IMR-90 (cell line): ENCODE results near the gene MAP3K19. TPM values are rescaled to one million over a fixed set of nuclear protein-coding genes. Genes with fewer than 3 reads are reported as not detected.

Source experiments
- ATAC-seq: fragments of 200-7000 bp; cut with Tn5 transposase; 2 replicates; pipeline ENCODE4 v1.9.1; 2020; ENCODE audit warnings: low read depth, mild to moderate bottlenecking, moderate library complexity
- BruUV-seq: library from RNA; stranded (reverse); fragments of 400-500 nt; replicated peaks from 2 replicates; lab custom pipeline; 2021; lab: Mats Ljungman, UMichigan
- CTCF ChIA-PET: fragments of 300-600 bp; formaldehyde crosslinking; extraction: SDS; loops from one replicate; lab custom pipeline; 2021; ENCODE audit warnings: antibody characterized with exemption; lab: Yijun Ruan, JAX
- POLR2A ChIA-PET: fragments of 300-600 bp; sonication (Branson Sonifier 250); formaldehyde crosslinking; loops from one replicate; lab custom pipeline; 2022; ENCODE audit warnings: antibody characterized with exemption; ENCODE audit not compliant: unreplicated experiment; lab: Charles Lee
- DNase-seq: peaks from one replicate; pipeline ENCODE4 v3.0.0; 2013
- H2AFZ ChIP-seq: replicated peaks from 2 replicates; pipeline ENCODE3; 2013; ENCODE audit warnings: low read length, mild to moderate bottlenecking; ENCODE audit not compliant: poor library complexity
- H2AK5ac ChIP-seq: 2 replicates; pipeline ENCODE4 v1.6.1; 2013; ENCODE audit warnings: low read depth, low read length, inconsistent platforms
- H2AK9ac ChIP-seq: replicated peaks from 2 replicates; pipeline ENCODE3; 2013; ENCODE audit warnings: mild to moderate bottlenecking, low read depth, low read length, moderate library complexity; ENCODE audit not compliant: poor library complexity
- H2BK120ac ChIP-seq: 2 replicates; pipeline ENCODE4 v1.6.1; 2013; ENCODE audit warnings: low read depth, low read length, inconsistent platforms
- H2BK15ac ChIP-seq: 3 replicates; pipeline ENCODE4 v1.6.1; 2013; ENCODE audit warnings: low read depth, low read length, inconsistent platforms
- H2BK20ac ChIP-seq: 2 replicates; pipeline ENCODE4 v1.6.1; 2013; ENCODE audit warnings: low read depth, mild to moderate bottlenecking, inconsistent platforms, low read length, moderate library complexity
- H2BK5ac ChIP-seq: 2 replicates; pipeline ENCODE4 v1.6.1; 2013; ENCODE audit warnings: mild to moderate bottlenecking, low read depth, low read length, inconsistent platforms; ENCODE audit not compliant: poor library complexity, severe bottlenecking
- H3K14ac ChIP-seq: replicated peaks from 2 replicates; pipeline ENCODE4 v1.6.1; 2013; ENCODE audit warnings: low read depth, low read length, inconsistent platforms
- H3K18ac ChIP-seq: 2 replicates; pipeline ENCODE4 v1.6.1; 2013; ENCODE audit warnings: low read depth, low read length, control low read depth
- H3K23ac ChIP-seq: 2 replicates; pipeline ENCODE4 v1.6.1; 2013; ENCODE audit warnings: low read depth, low read length, inconsistent platforms
- H3K27ac ChIP-seq: 2 replicates; pipeline ENCODE4 v1.5.1; 2013; ENCODE audit warnings: mild to moderate bottlenecking, control low read depth, low read length; ENCODE audit not compliant: insufficient read depth
- H3K27me3 ChIP-seq: 2 replicates; pipeline ENCODE4 v1.6.1; 2013; ENCODE audit warnings: low read length; ENCODE audit not compliant: control insufficient read depth, insufficient read depth
- H3K36me3 ChIP-seq: 2 replicates; pipeline ENCODE4 v1.6.1; 2013; ENCODE audit warnings: low read length, mixed read lengths; ENCODE audit not compliant: control insufficient read depth, insufficient read depth
- H3K4ac ChIP-seq: 2 replicates; pipeline ENCODE4 v1.6.1; 2013; ENCODE audit warnings: low read depth, low read length, inconsistent platforms
- H3K4me1 ChIP-seq: 2 replicates; pipeline ENCODE4 v1.6.1; 2013; ENCODE audit warnings: low read length, mixed read lengths; ENCODE audit not compliant: control insufficient read depth, insufficient read depth
- H3K4me2 ChIP-seq: 2 replicates; pipeline ENCODE4 v1.6.1; 2013; ENCODE audit warnings: low read depth, mild to moderate bottlenecking, control low read depth, low read length, moderate library complexity
- H3K4me3 ChIP-seq: 2 replicates; pipeline ENCODE4 v1.5.1; 2013; ENCODE audit warnings: low read depth, mild to moderate bottlenecking, control low read depth, low read length, moderate library complexity; ENCODE audit not compliant: insufficient read depth
- H3K56ac ChIP-seq: 2 replicates; pipeline ENCODE4 v1.6.1; 2013; ENCODE audit warnings: low read length, inconsistent platforms; ENCODE audit not compliant: insufficient read depth; ENCODE audit errors: extremely low read depth
- H3K79me1 ChIP-seq, 2 experiments: 2 replicates each; pipeline ENCODE4 v1.6.1; 2013; ENCODE audit warnings: low read length in 2 of 2, inconsistent platforms in 1 of 2, low read depth in 1 of 2
- H3K9ac ChIP-seq: 2 replicates; pipeline ENCODE4 v1.6.1; 2013; ENCODE audit warnings: low read depth, low read length, control low read depth
- H3K9me1 ChIP-seq: 2 replicates; pipeline ENCODE4 v1.6.1; 2013; ENCODE audit warnings: low read length, inconsistent platforms; ENCODE audit not compliant: insufficient read depth
- H3K9me3 ChIP-seq: 2 replicates; pipeline ENCODE4 v1.6.1; 2013; ENCODE audit warnings: low read length; ENCODE audit not compliant: control insufficient read depth, insufficient read depth
- H4K20me1 ChIP-seq: 2 replicates; pipeline ENCODE4 v1.6.1; 2013; ENCODE audit warnings: low read length, inconsistent platforms; ENCODE audit not compliant: insufficient read depth
- H4K5ac ChIP-seq: 2 replicates; pipeline ENCODE4 v1.6.1; 2013; ENCODE audit warnings: mild to moderate bottlenecking, low read depth, low read length, control low read depth
- H4K8ac ChIP-seq, 2 experiments: 2 replicates each; pipeline ENCODE4 v1.6.1; 2013; ENCODE audit warnings: low read depth in 2 of 2, low read length in 2 of 2, control low read depth in 1 of 2, inconsistent platforms in 1 of 2
- H4K91ac ChIP-seq: 2 replicates; pipeline ENCODE4 v1.6.1; 2013; ENCODE audit warnings: low read depth, low read length, inconsistent platforms; ENCODE audit not compliant: insufficient read depth
- BHLHE40 ChIP-seq: fragments of 150-350 bp; IDR thresholded peaks from 2 replicates; pipeline ENCODE4 v1.6.1; 2016; ENCODE audit warnings: mild to moderate bottlenecking, low read depth, low read length
- CHD1 ChIP-seq: IDR thresholded peaks from 2 replicates; pipeline ENCODE4 v1.6.1; 2012; ENCODE audit warnings: low read depth, low read length, improper control_type of control experiment
- ELK1 ChIP-seq: fragments of 150-350 bp; IDR thresholded peaks from 2 replicates; pipeline ENCODE4 v1.6.1; 2016; ENCODE audit warnings: low read depth, mild to moderate bottlenecking, low read length, moderate library complexity, borderline replicate concordance
- FOS ChIP-seq: fragments of 150-350 bp; IDR thresholded peaks from 2 replicates; pipeline ENCODE4 v1.6.1; 2016; ENCODE audit warnings: low read depth, low read length
- MAFK ChIP-seq: IDR thresholded peaks from 2 replicates; pipeline ENCODE4 v1.6.1; 2012; ENCODE audit warnings: low read depth, low read length, improper control_type of control experiment
- MAZ ChIP-seq: IDR thresholded peaks from 2 replicates; pipeline ENCODE4 v1.6.1; 2012; ENCODE audit warnings: low read depth, mild to moderate bottlenecking, low read length, improper control_type of control experiment, moderate library complexity, borderline replicate concordance
- MXI1 ChIP-seq: IDR thresholded peaks from 2 replicates; pipeline ENCODE4 v1.6.1; 2012; ENCODE audit warnings: low read depth, mild to moderate bottlenecking, low read length, moderate library complexity, borderline replicate concordance
- NFE2L2 ChIP-seq: fragments of 150-350 bp; IDR thresholded peaks from 2 replicates; pipeline ENCODE4 v1.6.1; 2016; ENCODE audit warnings: low read depth, mild to moderate bottlenecking, low read length
- POLR2A ChIP-seq: IDR thresholded peaks from 2 replicates; pipeline ENCODE4 v1.6.1; 2012; ENCODE audit warnings: mild to moderate bottlenecking, low read depth, low read length
- RAD21 ChIP-seq: IDR thresholded peaks from 2 replicates; pipeline ENCODE4 v1.6.1; 2012; ENCODE audit warnings: low read length, improper control_type of control experiment
- RCOR1 ChIP-seq: IDR thresholded peaks from 2 replicates; pipeline ENCODE4 v1.6.1; 2012; ENCODE audit warnings: mild to moderate bottlenecking, low read length, improper control_type of control experiment; ENCODE audit not compliant: insufficient replicate concordance
- RFX5 ChIP-seq: IDR thresholded peaks from 2 replicates; pipeline ENCODE4 v1.8.0; 2012; ENCODE audit warnings: low read depth, mild to moderate bottlenecking, low read length, moderate library complexity
- WGBS, 2 experiments: methylation state at CpG; one replicate each; pipeline versions ENCODE4 v1.1.5 to v1.1.7; 2013; ENCODE audit warnings: missing lambda C conversion rate in 2 of 2; ENCODE audit not compliant: insufficient read length in 1 of 2; ENCODE audit errors: extremely low coverage in 2 of 2; 5-methylcytosine and 5-hydroxymethylcytosine counted together
- dilution Hi-C: fragments of 300-500 bp; cut with HindIII; formaldehyde crosslinking; loops from one replicate; pipeline ENCODE4 v1.14.3; 2018; ENCODE audit warnings: low sequenced_read_pairs; ENCODE audit not compliant: unreplicated experiment
- in situ Hi-C: fragments of 300-500 bp; cut with MboI; formaldehyde crosslinking; loops from 3 replicates; pipeline ENCODE4 v1.14.3; 2019; ENCODE audit warnings: low sequenced_read_pairs, inconsistent platforms, mixed read lengths
- intact Hi-C: fragments of 100-400 bp; cut with micrococcal nuclease; formaldehyde crosslinking; loops from 2 replicates; pipeline ENCODE4 v1.10.0; 2022
- polyA plus RNA-seq, 3 experiments: library from polyadenylated mRNA; depleted of rRNA; stranded (reverse); fragments of >200 nt; gene quantifications; 2 replicates each; pipeline ENCODE4 v1.2.3, GENCODE V29; 2012; ENCODE audit warnings: low replicate concordance in 1 of 3
- total RNA-seq: library from RNA; depleted of rRNA; stranded (reverse); fragments of >200 nt; gene quantifications from 2 replicates; pipeline ENCODE4 v1.2.3, GENCODE V29; 2012

Gene MAP3K19
- total and polyA plus RNA-seq, 2 of the 4 experiments (the other 2 are of a cell fraction), result not detected

GRCh38 chr2:135023886-135024485 lies 23.3 kb downstream of the MAP3K19 start:
- WGBS, 2 experiments, result 54% methylated on average over 2 of the region's 5 CpGs; no CpG with 5 or more reads in 1 of the 2 experiments
- Histone ChIP-seq H3K4ac (no peak overlapping the region), H2BK120ac (no peak overlapping the region), H3K79me1 (no peaks in the 10 kb centered on the region), H2AK5ac (no peak overlapping the region), H3K9me3 (no peaks in the 10 kb centered on the region), H2BK15ac (no peak overlapping the region), H2AFZ (no peak overlapping the region), H2BK5ac (no peak overlapping the region), H2AK9ac (no peak overlapping the region), H3K9ac (no peak overlapping the region), H3K27ac (no peak overlapping the region), H4K91ac (no peak overlapping the region), H3K18ac (no peak overlapping the region), H4K20me1 (no peaks in the 10 kb centered on the region), H4K5ac (no peak overlapping the region), H3K27me3 (no peaks in the 10 kb centered on the region; the same call in 1 of the 2 replicates), H3K4me3 (no peak overlapping the region), H3K4me2 (no peak overlapping the region), H3K14ac (no peak overlapping the region), H3K56ac (no peak overlapping the region), H3K9me1 (no peaks in the 10 kb centered on the region), H4K8ac (no peak overlapping the region), H3K23ac (no peak overlapping the region), H2BK20ac (no peak overlapping the region), H3K36me3 (no peaks in the 10 kb centered on the region), H3K4me1 (no peaks in the 10 kb centered on the region)
- BruUV-seq, result no TSS peak
- no peak for TF ChIP-seq MAFK
- TF ChIP-seq NFE2L2, result no peak
- no peak for TF ChIP-seq BHLHE40
- TF ChIP-seq MAZ, result no peak
- TF ChIP-seq POLR2A, result no peak
- TF ChIP-seq RAD21, result no peak
- no peak for TF ChIP-seq RFX5
- no peak for TF ChIP-seq ELK1
- TF ChIP-seq CHD1, result no peak
- no peak for TF ChIP-seq MXI1
- TF ChIP-seq FOS, result no peak
- no peak for TF ChIP-seq RCOR1
- CTCF ChIA-PET, result no interaction called here
- intact Hi-C loops, result no loop called here
- ATAC-seq, result no peak
- POLR2A ChIA-PET, result no interaction called here
- dilution Hi-C loops, result no loop called here
- DNase-seq, result no peak
- in situ Hi-C loops, result no loop called here
